K562 (cell line): ENCODE results near the gene MFSD11. TPM values are rescaled to one million over a fixed set of nuclear protein-coding genes. Genes with fewer than 3 reads are reported as not detected.

ENCODE experiments used
- ATAC-seq: fragments of 200-7000 bp; cut with Tn5 transposase; 3 replicates; pipeline ENCODE4 v1.9.1; 2020; ENCODE audit warnings: moderate library complexity
- BruUV-seq: library from RNA; stranded (reverse); fragments of 400-500 nt; replicated peaks from 2 replicates; lab custom pipeline; 2021; lab: Mats Ljungman, UMichigan
- CTCF ChIA-PET: fragments of 300-600 bp; formaldehyde crosslinking; extraction: SDS; loops from one replicate; lab custom pipeline; 2021; ENCODE audit warnings: low intra/inter-chr PET ratio; lab: Yijun Ruan, JAX
- POLR2A ChIA-PET: fragments of 300-600, 350-650 bp; sonication (Branson Sonifier 250); formaldehyde crosslinking; extraction: SDS; loops from one replicate; lab custom pipeline; 2021; ENCODE audit warnings: antibody characterized with exemption, inconsistent platforms; lab: Yijun Ruan, JAX
- DNase-seq, 4 experiments: peaks; one replicate each; pipeline versions ENCODE4 v3.0.0 to v3.0.0-alpha.2; 2011 to 2018; ENCODE audit warnings: low spot score in 3 of 4, mixed read lengths in 3 of 4; ENCODE audit errors: extremely low read depth in 1 of 4
- FAIRE-seq: peaks from 2 replicates; lab custom pipeline; 2011; peaks lifted over from hg19 to GRCh38; lab: Jason Lieb, UNC
- H2AFZ ChIP-seq: 2 replicates; pipeline ENCODE4 v1.6.0; 2011; ENCODE audit warnings: low read depth, low read length, control low read depth, inconsistent platforms
- H3K27ac ChIP-seq: fragments of 200-600 bp; 3 replicates; pipeline ENCODE4 v1.8.0; 2011; ENCODE audit warnings: low read depth, mild to moderate bottlenecking, control low read depth, inconsistent platforms, low read length, moderate library complexity, mixed read lengths; ENCODE audit errors: extremely low read depth
- H3K27me3 ChIP-seq, 2 experiments: fragments of 300-600 bp in 1 of 2; 2 replicates in 1 of 2; 3 replicates in 1 of 2; pipeline versions ENCODE4 v1.6.0 to v1.8.0; 2011; ENCODE audit warnings: inconsistent platforms in 2 of 2, low read length in 2 of 2, mild to moderate bottlenecking in 1 of 2, mixed read lengths in 1 of 2, moderate library complexity in 1 of 2; ENCODE audit not compliant: control insufficient read depth in 2 of 2, insufficient read depth in 2 of 2
- H3K36me3 ChIP-seq: fragments of 300-600 bp; 3 replicates; pipeline ENCODE4 v1.8.0; 2011; ENCODE audit warnings: mild to moderate bottlenecking, low read length, inconsistent platforms; ENCODE audit not compliant: control insufficient read depth, insufficient read depth
- H3K4me1 ChIP-seq, 2 experiments: fragments of 200-600 bp in 1 of 2; replicated peaks in 1 of 2; 2 replicates in 1 of 2; 3 replicates in 1 of 2; pipeline versions ENCODE4 v1.5.1 to v1.8.0; 2011; ENCODE audit warnings: inconsistent platforms in 2 of 2, low read length in 2 of 2, mild to moderate bottlenecking in 1 of 2, mixed read lengths in 1 of 2, moderate library complexity in 1 of 2; ENCODE audit not compliant: control insufficient read depth in 2 of 2, insufficient read depth in 2 of 2
- H3K4me2 ChIP-seq: 2 replicates; pipeline ENCODE4 v1.6.1; 2011; ENCODE audit warnings: low read length, control low read depth, inconsistent platforms, mixed read lengths; ENCODE audit not compliant: insufficient read depth
- H3K4me3 ChIP-seq: fragments of 200-600 bp; sonication (generic), shearing (Covaris generic); 2 replicates; pipeline ENCODE4 v1.5.1; 2016; ENCODE audit warnings: control low read depth, inconsistent platforms
- H3K79me2 ChIP-seq: fragments of 200-600 bp; 3 replicates; pipeline ENCODE4 v1.8.0; 2011; ENCODE audit warnings: low read length, inconsistent platforms; ENCODE audit not compliant: control insufficient read depth, insufficient read depth
- H3K9ac ChIP-seq, 2 experiments: 2 replicates each; pipeline versions ENCODE4 v1.6.0 to v1.6.1; 2011; ENCODE audit warnings: low read depth in 2 of 2, low read length in 2 of 2, control low read depth in 1 of 2, inconsistent platforms in 1 of 2, mild to moderate bottlenecking in 1 of 2, mixed read lengths in 1 of 2; ENCODE audit not compliant: insufficient read depth in 1 of 2
- H3K9me1 ChIP-seq: one replicate; pipeline ENCODE4 v1.6.0; 2011; ENCODE audit warnings: inconsistent platforms, mild to moderate bottlenecking, low read length, moderate library complexity; ENCODE audit not compliant: control insufficient read depth, insufficient read depth
- H3K9me3 ChIP-seq: replicated peaks from 2 replicates; pipeline ENCODE4 v1.5.1; 2011; ENCODE audit warnings: low read depth, low read length, inconsistent platforms; ENCODE audit not compliant: control insufficient read depth, insufficient read depth
- H4K20me1 ChIP-seq: replicated peaks from 2 replicates; pipeline ENCODE4 v1.6.1; 2011; ENCODE audit warnings: low read length, inconsistent platforms, mixed read lengths; ENCODE audit not compliant: control insufficient read depth, insufficient read depth
- NCOA4 ChIP-seq: fragments of 450-650 bp; IDR thresholded peaks from 2 replicates; pipeline ENCODE4 v1.6.1; 2018; ENCODE audit warnings: mild to moderate bottlenecking; ENCODE audit not compliant: partially characterized antibody
- NFIC ChIP-seq: fragments of 450-650 bp; IDR thresholded peaks from 2 replicates; pipeline ENCODE4 v1.6.1; 2017; ENCODE audit warnings: mild to moderate bottlenecking, inconsistent platforms
- SPI1 ChIP-seq: IDR thresholded peaks from 2 replicates; pipeline ENCODE4 v1.6.1; 2011; ENCODE audit warnings: low read depth, low read length, control low read depth, borderline replicate concordance
- WGBS: fragments of 100-300 bp; shearing (Covaris generic); methylation state at CpG from one replicate; pipeline ENCODE4 v1.1.6; 2016; ENCODE audit warnings: low coverage, mixed read lengths; ENCODE audit not compliant: insufficient coverage; ENCODE audit errors: missing lambda C conversion rate; 5-methylcytosine and 5-hydroxymethylcytosine counted together
- in situ Hi-C: fragments of 300-500 bp; cut with MboI; formaldehyde crosslinking; loops from 4 replicates; pipeline ENCODE4 v1.15.0; 2018; ENCODE audit warnings: inconsistent platforms, mixed read lengths
- intact Hi-C: fragments of 100-400 bp; cut with micrococcal nuclease; formaldehyde crosslinking; loops from 2 replicates; pipeline ENCODE4 v1.14.2; 2022
- polyA plus RNA-seq, 8 experiments: library from polyadenylated mRNA; depleted of rRNA in 4 of 8; stranded (reverse) in 5 of 8; unstranded in 3 of 8; fragments of >200 nt; fragmentation: Nextera tagmentation in 2 of 8; fragmentation: Illumina TruSeq in 1 of 8; extraction: Ambion mirVana in 2 of 8; extraction: Trizol in 1 of 8; gene quantifications; 2 replicates each; pipeline versions ENCODE4 v1.2.1 to v1.2.3, GENCODE V29; 2011 to 2014; ENCODE audit warnings: inconsistent platforms in 1 of 8, missing spikeins in 1 of 8
- total RNA-seq, 7 experiments: library from RNA; depleted of rRNA in 6 of 7; stranded (reverse); fragments of >200 nt in 6 of 7; fragmentation: Illumina TruSeq in 2 of 7; extraction: Trizol in 2 of 7; gene quantifications; 2 replicates each; pipeline versions ENCODE4 v1.2.1 to v1.2.3, GENCODE V29; 2011 to 2021; ENCODE audit warnings: low replicate concordance in 1 of 7

MFSD11 gene
- total and polyA plus RNA-seq, 9 of the 15 experiments (the other 6 are each of a cell fraction or from before 2014, with no cell fraction given): 14.4 to 24.5 (median 19.9) TPM

GRCh38 chr17:76820561-76820960 is 82.6 kb downstream of the MFSD11 start:
- H3K79me2 ChIP-seq: no peaks in the 10 kb centered on the region
- FAIRE-seq (no peak), ATAC-seq (no peak), DNase-seq (no peak)
- H3K4me1 ChIP-seq: peaks cover 0 to 4% of the 10 kb centered on the region in 2 experiments; a peak in 1 of 5 replicates
- ChIA-PET POLR2A (no interaction called here), CTCF (no interaction called here)
- no peaks in the 10 kb centered on the region for H3K9me3 ChIP-seq
- intact Hi-C loops: no loop called here
- H3K36me3 ChIP-seq: no peaks in the 10 kb centered on the region
- H3K27ac ChIP-seq: no peak overlapping the region
- TF ChIP-seq NCOA4 (no peak), NFIC (peak; percentile 14; the same call in 1 of the 2 replicates)
- 0% methylated on average over 4 of the region's 4 CpGs for WGBS
- H3K4me3 ChIP-seq: no peak overlapping the region
- H3K4me2 ChIP-seq: no peak overlapping the region
- peaks cover 7 to 50% of the 10 kb centered on the region in 2 experiments; a peak in 4 of 5 replicates for H3K27me3 ChIP-seq
- no peak overlapping the region for H3K9ac ChIP-seq
- no peaks in the 10 kb centered on the region for H3K9me1 ChIP-seq
- no peak overlapping the region for H2AFZ ChIP-seq
- BruUV-seq: no TSS peak
- in situ Hi-C loops: no loop called here
- no peaks in the 10 kb centered on the region for H4K20me1 ChIP-seq

DNA sequence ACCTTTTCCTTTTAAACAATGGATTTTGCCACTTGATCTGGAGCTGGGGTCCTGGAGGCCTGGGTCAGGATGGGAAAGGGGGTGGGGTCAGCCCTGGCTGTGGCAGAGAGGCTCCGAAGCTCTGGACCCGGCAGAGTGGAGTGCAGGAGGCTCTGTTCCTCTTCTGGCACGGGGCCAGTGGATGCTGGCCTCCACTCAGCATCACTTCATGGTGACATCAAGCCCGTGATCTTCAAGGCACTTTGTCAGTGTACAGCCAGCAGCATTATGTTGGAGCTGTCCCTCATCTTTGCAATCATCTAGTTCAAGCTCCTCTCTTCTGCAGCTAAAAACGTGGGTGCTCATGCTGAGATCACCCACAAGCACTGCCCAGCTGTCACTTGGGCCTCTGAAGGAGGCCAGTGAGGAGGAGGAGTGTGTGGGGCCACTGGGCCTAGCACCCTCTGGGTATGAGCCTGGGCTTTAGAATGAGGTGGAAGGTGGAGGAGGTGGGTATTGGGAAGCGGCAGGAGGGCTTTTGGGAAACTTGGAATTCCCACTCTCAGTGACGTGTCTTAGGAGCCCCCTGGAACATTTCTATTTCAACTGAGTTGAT is 84.4 kb downstream of the MFSD11 start:
- Histone ChIP-seq H3K36me3 (no peaks in the 10 kb centered on the region), H3K4me1 (no peaks in the 10 kb centered on the region), H4K20me1 (no peaks in the 10 kb centered on the region), H3K4me2 (no peak overlapping the region), H3K9me3 (no peaks in the 10 kb centered on the region), H3K9me1 (no peaks in the 10 kb centered on the region), H3K27me3 (peaks cover 10 to 67% of the 10 kb centered on the region in 2 experiments; a peak in 4 of 5 replicates), H3K9ac (no peak overlapping the region), H3K79me2 (no peaks in the 10 kb centered on the region), H3K27ac (no peak overlapping the region), H3K4me3 (no peak overlapping the region), H2AFZ (no peak overlapping the region)
- in situ Hi-C loops: no loop called here
- peak; percentile 90 for TF ChIP-seq NFIC
- TF ChIP-seq SPI1: no peak
- FAIRE-seq (no peak), ATAC-seq (no peak; the same call in 2 of the 3 replicates), DNase-seq (no peak)
- intact Hi-C loops: no loop called here
- POLR2A ChIA-PET: interaction anchor here (0.9 to 1.6 kb wide), 4 partner anchors 7 to 16 kb away, joined by 3 to 5 read pairs (median 4); no protein-coding TSS in a partner anchor
- CTCF ChIA-PET: no interaction called here
- 4% methylated on average over 7 of the region's 7 CpGs for WGBS
- BruUV-seq: no TSS peak
